ENCODE measurements around the gene GJC2. TPM values are rescaled to one million over a fixed set of nuclear protein-coding genes. Genes with fewer than 3 reads are reported as not detected.
"Not testable (repeated sequence)": the region's sequence is repeated elsewhere in the genome, so short reads cannot be mapped to it uniquely, and the experiment has no call there.

The GJC2 gene
- total RNA-seq, 1 donor from 2014 or later, result 2.1 TPM

- H3K9me3 Mint-ChIP-seq (ENCODE audit: low read depth), result peaks cover 1% of the 10 kb centered on the region
- no peak for TF ChIP-seq CTCF (IDR thresholded peaks at IDR 0.05; ENCODE audit: unreplicated experiment)
- no peaks in the 10 kb centered on the region for H3K27me3 Mint-ChIP-seq
- H3K27ac Mint-ChIP-seq, result peak overlapping the region; percentile 98
- peaks cover 12% of the 10 kb centered on the region for H3K4me1 Mint-ChIP-seq (ENCODE audit: low read depth)
- H3K36me3 Mint-ChIP-seq (ENCODE audit: insufficient read depth), result peaks cover 3% of the 10 kb centered on the region
- peak overlapping the region; percentile 93 for H3K4me3 Mint-ChIP-seq (ENCODE audit: low read depth)
- DNase-seq (ENCODE audit: low spot score, unreplicated experiment), result no peak
Measured at GRCh38 chr1:228109962-228110488, 39.7 kb upstream of the GJC2 start.

- Mint-ChIP-seq H3K27me3 (no peaks in the 10 kb centered on the region), H3K4me3 (ENCODE audit: low read depth) (no peak overlapping the region), H3K36me3 (ENCODE audit: insufficient read depth) (peaks cover 3% of the 10 kb centered on the region), H3K9me3 (ENCODE audit: low read depth) (peaks cover 3% of the 10 kb centered on the region), H3K27ac (peak overlapping the region; percentile 98), H3K4me1 (ENCODE audit: low read depth) (peaks cover 12% of the 10 kb centered on the region)
- TF ChIP-seq CTCF (IDR thresholded peaks at IDR 0.05; ENCODE audit: unreplicated experiment), result no peak
- DNase-seq (ENCODE audit: low spot score, unreplicated experiment), result no peak
Measured at GRCh38 chr1:228110556-228110955, 39.2 kb upstream of the GJC2 start.

GRCh38 chr1:228111315-228111714, 38.4 kb upstream of the GJC2 start:
- H3K27ac Mint-ChIP-seq; H3K4me3 Mint-ChIP-seq (ENCODE audit: low read depth); H3K9me3 Mint-ChIP-seq (ENCODE audit: low read depth); DNase-seq (ENCODE audit: low spot score, unreplicated experiment); H3K36me3 Mint-ChIP-seq (ENCODE audit: insufficient read depth); H3K27me3 Mint-ChIP-seq: not testable (repeated sequence)
- H3K4me1 Mint-ChIP-seq (ENCODE audit: low read depth), result peaks cover 12% of the 10 kb centered on the region

- Mint-ChIP-seq H3K36me3 (ENCODE audit: insufficient read depth) (peaks cover 1% of the 10 kb centered on the region), H3K4me3 (ENCODE audit: low read depth) (no peak overlapping the region), H3K9me3 (ENCODE audit: low read depth) (peaks cover 3% of the 10 kb centered on the region), H3K27me3 (no peaks in the 10 kb centered on the region), H3K27ac (no peak overlapping the region), H3K4me1 (ENCODE audit: low read depth) (peaks cover 12% of the 10 kb centered on the region)
- TF ChIP-seq CTCF (IDR thresholded peaks at IDR 0.05; ENCODE audit: unreplicated experiment), result no peak
- DNase-seq (ENCODE audit: low spot score, unreplicated experiment), result no peak
Measured at GRCh38 chr1:228112167-228112566, 37.6 kb upstream of the GJC2 start.

DNA sequence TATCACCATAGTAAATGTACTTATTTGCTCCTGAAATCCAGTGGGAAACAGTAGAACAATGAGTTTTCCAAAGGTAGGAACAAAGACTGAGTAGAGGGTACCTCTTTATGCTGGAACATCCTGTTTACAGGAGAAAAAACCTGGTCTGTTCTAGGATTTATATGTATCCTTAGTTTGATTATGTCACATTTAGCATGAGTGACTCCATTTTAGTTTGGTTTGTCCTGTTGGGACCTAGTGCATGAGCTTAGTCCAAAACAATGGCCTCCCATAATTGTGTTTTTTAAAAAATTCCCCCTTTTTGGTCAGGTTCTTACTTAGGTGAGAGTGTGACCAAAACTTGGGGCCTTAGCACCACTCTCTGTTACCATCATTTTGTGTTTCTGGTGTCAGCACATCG, 37.1 kb upstream of the GJC2 start:
- no peak for DNase-seq (ENCODE audit: low spot score, unreplicated experiment)
- Mint-ChIP-seq H3K4me1 (ENCODE audit: low read depth) (peaks cover 12% of the 10 kb centered on the region), H3K4me3 (ENCODE audit: low read depth) (no peak overlapping the region), H3K27me3 (no peaks in the 10 kb centered on the region), H3K27ac (no peak overlapping the region), H3K36me3 (ENCODE audit: insufficient read depth) (peaks cover 1% of the 10 kb centered on the region), H3K9me3 (ENCODE audit: low read depth) (peaks cover 3% of the 10 kb centered on the region)
- no peak for TF ChIP-seq CTCF (IDR thresholded peaks at IDR 0.05; ENCODE audit: unreplicated experiment)

DNA sequence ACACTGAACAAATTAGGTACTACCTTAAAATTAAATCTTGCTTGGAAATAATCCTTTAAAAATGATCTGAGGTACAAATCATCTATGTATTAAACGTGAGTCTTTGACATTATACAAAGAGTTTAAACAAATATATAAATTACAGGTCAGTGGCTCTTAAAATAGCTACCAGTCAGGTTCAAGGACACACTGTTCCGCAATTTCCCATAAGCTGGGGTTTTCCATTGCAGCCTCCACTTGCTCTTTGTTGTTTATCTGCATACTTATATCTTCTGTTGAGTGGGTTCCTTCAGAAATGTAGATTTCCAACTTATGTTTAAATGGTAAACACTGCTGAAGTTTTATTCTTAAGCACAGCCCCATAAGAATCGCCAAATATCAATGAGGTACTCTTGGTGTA, 34.9 kb upstream of the GJC2 start:
- H3K27me3 Mint-ChIP-seq, result no peaks in the 10 kb centered on the region
- H3K27ac Mint-ChIP-seq, result no peak overlapping the region
- peaks cover 1% of the 10 kb centered on the region for H3K4me1 Mint-ChIP-seq (ENCODE audit: low read depth)
- H3K4me3 Mint-ChIP-seq (ENCODE audit: low read depth), result no peak overlapping the region
- TF ChIP-seq CTCF (IDR thresholded peaks at IDR 0.05; ENCODE audit: unreplicated experiment), result no peak
- DNase-seq (ENCODE audit: low spot score, unreplicated experiment), result no peak
- H3K36me3 Mint-ChIP-seq (ENCODE audit: insufficient read depth), result peaks cover 4% of the 10 kb centered on the region
- H3K9me3 Mint-ChIP-seq (ENCODE audit: low read depth), result peaks cover 14% of the 10 kb centered on the region
